Glutamatergic neuron (in vitro differentiated cells): Measurements from ENCODE around the gene INPP4B. TPM values are rescaled to one million over a fixed set of nuclear protein-coding genes. Genes with fewer than 3 reads are reported as not detected.

Experiments
- DNase-seq: peaks from one replicate; pipeline ENCODE4 v3.0.0; 2022
- H3K27ac Mint-ChIP-seq: one replicate; pipeline ENCODE4 v1.8.0; 2020; ENCODE audit warnings: mild to moderate bottlenecking, mixed read lengths, inconsistent platforms; ENCODE audit not compliant: unreplicated experiment
- H3K27me3 Mint-ChIP-seq: one replicate; pipeline ENCODE4 v1.8.0; 2020; ENCODE audit warnings: mild to moderate bottlenecking, moderate library complexity, mixed read lengths, inconsistent platforms; ENCODE audit not compliant: unreplicated experiment
- H3K36me3 Mint-ChIP-seq: one replicate; pipeline ENCODE4 v1.8.0; 2020; ENCODE audit warnings: mild to moderate bottlenecking, mixed read lengths, inconsistent platforms; ENCODE audit not compliant: unreplicated experiment
- H3K4me1 Mint-ChIP-seq: one replicate; pipeline ENCODE4 v1.8.0; 2020; ENCODE audit warnings: mild to moderate bottlenecking, low read depth, mixed read lengths, inconsistent platforms; ENCODE audit not compliant: unreplicated experiment
- H3K4me3 Mint-ChIP-seq: one replicate; pipeline ENCODE4 v1.8.0; 2020; ENCODE audit warnings: mild to moderate bottlenecking, mixed read lengths, inconsistent platforms; ENCODE audit not compliant: unreplicated experiment
- H3K9me3 Mint-ChIP-seq: one replicate; pipeline ENCODE4 v1.8.0; 2020; ENCODE audit warnings: mild to moderate bottlenecking, moderate library complexity, mixed read lengths, inconsistent platforms; ENCODE audit not compliant: unreplicated experiment
- total RNA-seq: library from RNA; stranded (reverse); fragmentation: NEBNext Ultra II Directional; extraction: Animal tissue kit (Norgen Biotek cat#: 25700); gene quantifications from one replicate; pipeline ENCODE4 v1.2.1, GENCODE V29; 2021; ENCODE audit not compliant: unreplicated experiment
- TF ChIP-seq, protein P1 (sequence below): fragments of 200-600 bp; sonication (generic); IDR thresholded peaks from one replicate; pipeline ENCODE4 v1.5.0; 2021; ENCODE audit not compliant: partially characterized antibody, unreplicated experiment

The INPP4B gene
- total RNA-seq, 1 donor from 2014 or later = 2.4 TPM

DNA sequence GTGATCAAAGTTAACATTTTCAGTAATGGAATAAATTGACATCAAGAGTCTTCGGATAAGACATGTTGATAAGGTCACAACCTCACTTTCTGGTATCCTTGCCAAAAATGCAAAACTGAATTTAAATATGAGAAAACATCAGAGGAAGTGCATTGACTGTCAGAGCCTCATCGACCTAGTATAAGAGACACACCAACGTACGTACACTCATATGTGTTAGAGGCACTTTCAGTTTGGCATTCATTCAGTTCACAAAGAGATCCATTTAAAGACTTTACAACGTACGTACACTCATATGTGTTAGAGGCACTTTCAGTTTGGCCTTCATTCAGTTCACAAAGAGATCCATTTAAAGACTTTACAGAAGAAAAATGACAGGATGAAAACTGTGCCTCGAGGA is 280.3 kb downstream of the INPP4B start:
- Mint-ChIP-seq H3K27me3 (no peaks in the 10 kb centered on the region), H3K27ac (no peak overlapping the region), H3K36me3 (no peaks in the 10 kb centered on the region), H3K4me3 (no peak overlapping the region), H3K4me1 (no peaks in the 10 kb centered on the region), H3K9me3 (no peaks in the 10 kb centered on the region)
- TF ChIP-seq, protein P1, sequence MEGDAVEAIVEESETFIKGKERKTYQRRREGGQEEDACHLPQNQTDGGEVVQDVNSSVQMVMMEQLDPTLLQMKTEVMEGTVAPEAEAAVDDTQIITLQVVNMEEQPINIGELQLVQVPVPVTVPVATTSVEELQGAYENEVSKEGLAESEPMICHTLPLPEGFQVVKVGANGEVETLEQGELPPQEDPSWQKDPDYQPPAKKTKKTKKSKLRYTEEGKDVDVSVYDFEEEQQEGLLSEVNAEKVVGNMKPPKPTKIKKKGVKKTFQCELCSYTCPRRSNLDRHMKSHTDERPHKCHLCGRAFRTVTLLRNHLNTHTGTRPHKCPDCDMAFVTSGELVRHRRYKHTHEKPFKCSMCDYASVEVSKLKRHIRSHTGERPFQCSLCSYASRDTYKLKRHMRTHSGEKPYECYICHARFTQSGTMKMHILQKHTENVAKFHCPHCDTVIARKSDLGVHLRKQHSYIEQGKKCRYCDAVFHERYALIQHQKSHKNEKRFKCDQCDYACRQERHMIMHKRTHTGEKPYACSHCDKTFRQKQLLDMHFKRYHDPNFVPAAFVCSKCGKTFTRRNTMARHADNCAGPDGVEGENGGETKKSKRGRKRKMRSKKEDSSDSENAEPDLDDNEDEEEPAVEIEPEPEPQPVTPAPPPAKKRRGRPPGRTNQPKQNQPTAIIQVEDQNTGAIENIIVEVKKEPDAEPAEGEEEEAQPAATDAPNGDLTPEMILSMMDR = no peak
- no peak for DNase-seq

DNA sequence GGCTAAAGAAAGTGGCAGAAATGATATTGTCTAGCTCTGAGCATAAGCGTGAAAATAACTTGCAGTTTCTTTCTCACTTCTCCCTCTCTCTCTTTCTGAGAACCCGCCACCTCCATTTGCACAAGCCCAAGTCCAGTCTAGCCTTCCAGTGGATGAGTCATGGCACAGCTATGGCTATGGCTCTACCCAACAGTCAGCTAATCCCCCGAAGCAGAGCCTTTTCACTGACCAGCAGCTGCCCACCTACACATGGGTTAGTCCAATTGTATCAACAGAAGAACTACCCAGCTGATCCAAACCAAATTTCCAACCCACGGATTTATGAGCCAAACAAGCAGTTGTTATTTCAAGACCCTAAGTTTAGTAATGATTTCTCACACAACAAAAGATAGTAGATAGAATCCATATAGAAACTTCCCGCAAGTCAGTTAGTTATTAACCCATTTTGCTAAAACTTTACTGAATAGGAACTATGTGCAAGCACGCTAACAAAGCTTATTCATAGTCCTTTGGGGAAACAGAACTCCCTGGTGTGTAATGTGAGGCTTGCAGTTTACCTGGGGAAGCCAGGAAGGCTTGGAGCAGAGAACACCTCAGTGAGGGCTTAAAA is 282.3 kb downstream of the INPP4B start:
- H3K9me3 Mint-ChIP-seq = no peaks in the 10 kb centered on the region
- no peaks in the 10 kb centered on the region for H3K27me3 Mint-ChIP-seq
- no peak for DNase-seq
- H3K27ac Mint-ChIP-seq = no peak overlapping the region
- no peak overlapping the region for H3K4me3 Mint-ChIP-seq
- TF ChIP-seq, protein P1 = no peak
- H3K36me3 Mint-ChIP-seq = no peaks in the 10 kb centered on the region
- H3K4me1 Mint-ChIP-seq = no peaks in the 10 kb centered on the region

- Mint-ChIP-seq H3K9me3 (no peaks in the 10 kb centered on the region), H3K27me3 (peaks cover 1% of the 10 kb centered on the region), H3K27ac (no peak overlapping the region), H3K4me1 (no peaks in the 10 kb centered on the region), H3K36me3 (no peaks in the 10 kb centered on the region), H3K4me3 (no peak overlapping the region)
- TF ChIP-seq, protein P1 = no peak
- DNase-seq = no peak
These were observed 286.1 kb downstream of the INPP4B start for GRCh38 chr4:142559986-142560385.

DNA sequence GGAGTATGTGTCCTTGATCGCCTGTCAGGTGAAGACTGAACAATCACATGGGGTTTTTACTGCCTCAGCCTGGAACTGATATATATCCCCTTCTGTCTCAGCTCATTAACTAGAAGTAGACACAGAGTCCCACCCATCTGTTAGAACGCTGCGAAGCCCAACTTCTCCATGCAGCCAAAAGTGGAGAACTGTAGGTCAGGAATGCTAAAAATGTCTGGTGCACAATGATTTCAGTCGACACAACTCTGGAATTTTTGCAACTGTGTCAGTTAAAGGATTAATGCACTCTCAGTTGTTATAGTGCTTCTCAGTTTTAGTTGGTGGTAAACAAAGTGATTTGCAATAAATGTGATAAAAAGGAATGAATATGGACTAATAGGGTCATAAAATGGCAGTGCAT is 287.2 kb downstream of the INPP4B start:
- Mint-ChIP-seq H3K9me3 (no peaks in the 10 kb centered on the region), H3K4me1 (no peaks in the 10 kb centered on the region), H3K36me3 (no peaks in the 10 kb centered on the region), H3K4me3 (no peak overlapping the region), H3K27ac (no peak overlapping the region), H3K27me3 (peaks cover 1% of the 10 kb centered on the region)
- DNase-seq = no peak
- TF ChIP-seq, protein P1 = no peak

GRCh38 chr4:142557239-142557801 is 288.8 kb downstream of the INPP4B start:
- Mint-ChIP-seq H3K27ac (no peak overlapping the region), H3K27me3 (peaks cover 1% of the 10 kb centered on the region), H3K36me3 (no peaks in the 10 kb centered on the region), H3K9me3 (peaks cover 1% of the 10 kb centered on the region), H3K4me3 (no peak overlapping the region), H3K4me1 (no peaks in the 10 kb centered on the region)
- TF ChIP-seq, protein P1 = no peak
- no peak for DNase-seq
